Left colon (tissue), 2 donors: ENCODE results near the gene GJB4. TPM values are rescaled to one million over a fixed set of nuclear protein-coding genes. Genes with fewer than 3 reads are reported as not detected.
A peak's percentile ranks its signal among the peaks of the same experiment; 100 is the strongest.

Experiments
- ATAC-seq: fragments of 200-7000 bp; cut with Tn5 transposase; one replicate; pipeline ENCODE4 v1.9.1; 2020; ENCODE audit warnings: mild to moderate bottlenecking, moderate library complexity
- DNase-seq, 2 donors: peaks; one replicate each; pipeline ENCODE4 v3.0.0-alpha.2; 2020
- intact Hi-C, 2 donors: fragments of 100-400 bp; cut with DNase I in 1 of 2; cut with micrococcal nuclease in 1 of 2; formaldehyde crosslinking; loops; one replicate each; pipeline versions ENCODE4 v1.11.2 to v1.14.0; 2022; cut with DNase I, micrococcal nuclease
- total RNA-seq, 2 donors: library from RNA; stranded (reverse); fragmentation: NEBNext Ultra II Directional; extraction: Animal tissue kit (Norgen Biotek cat#: 25700); gene quantifications; one replicate each; pipeline ENCODE4 v1.2.1, GENCODE V29; 2021
- donor health status: DM: no; HTN: no; CAD: no.
- donor health status: DM: yes; HTN: yes; CAD: no.

GJB4 gene
- total RNA-seq, 2 donors from 2014 or later = 0.11 TPM; not detected in 1

DNA sequence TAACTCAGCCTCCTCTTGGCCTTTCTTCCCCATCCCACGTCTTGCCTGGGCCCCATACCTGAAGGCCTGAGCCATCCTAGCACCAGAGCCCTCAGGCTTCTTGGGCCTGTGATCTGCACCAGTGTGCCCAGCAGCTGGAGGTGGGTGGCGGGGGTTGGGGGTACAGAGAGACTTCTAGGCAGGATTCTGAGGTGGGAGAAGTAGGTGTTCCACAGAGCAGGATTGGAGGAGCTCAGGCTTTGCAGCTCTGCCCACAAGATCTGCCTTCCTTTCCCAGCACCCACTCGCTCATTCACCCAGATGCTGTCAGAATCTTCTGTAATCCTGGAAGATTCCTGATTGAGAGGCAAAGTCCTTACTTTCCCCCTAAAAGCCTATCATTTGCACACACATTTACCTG lies 14.7 kb upstream of the GJB4 start:
- DNase-seq (no peak), ATAC-seq (no peak)
- intact Hi-C loops = loop anchor here in 1 of 2 donors (5.0 kb wide), 1 partner anchor 1108 kb away; no protein-coding TSS in a partner anchor

DNA sequence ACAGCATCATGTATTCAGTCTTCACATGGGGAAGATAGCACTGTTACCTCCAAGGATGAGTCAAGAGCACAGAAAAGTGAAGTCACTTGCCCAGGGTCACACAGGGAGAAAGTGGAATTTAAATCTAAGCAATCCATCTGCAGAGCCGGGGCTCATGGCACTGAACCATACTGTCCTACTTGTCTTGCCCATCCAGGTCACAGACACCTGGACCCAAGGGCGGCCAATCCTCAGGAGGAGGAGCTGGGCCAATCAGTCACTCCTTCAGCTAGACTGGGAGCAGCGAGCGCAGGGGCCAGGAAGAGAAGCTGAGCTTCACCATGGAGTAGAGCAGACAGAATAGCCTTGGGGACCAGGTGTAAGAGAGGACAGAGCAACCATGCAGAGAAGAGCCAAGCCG lies 13.9 kb upstream of the GJB4 start:
- intact Hi-C loops = no loop called here
- no peak for DNase-seq

DNA sequence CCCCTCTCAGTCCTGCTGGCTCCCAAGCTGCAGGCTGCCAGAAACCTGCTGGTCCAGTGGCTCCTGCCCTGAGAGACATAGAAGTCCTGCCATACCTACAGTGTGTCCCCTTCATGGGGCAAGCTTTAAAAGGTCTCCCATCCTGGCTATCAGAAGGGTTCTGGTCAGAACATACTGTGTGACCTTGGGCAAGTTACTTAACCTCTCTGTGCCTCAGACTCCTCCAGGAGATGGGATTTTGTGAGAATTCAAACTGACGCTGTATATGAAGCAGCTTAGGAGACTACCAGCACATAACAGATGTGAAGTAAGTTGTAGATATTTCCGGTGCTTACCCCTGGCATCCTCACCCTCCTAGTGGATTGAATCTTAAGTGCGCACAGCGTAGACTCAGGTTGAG lies 13.4 kb upstream of the GJB4 start:
- ATAC-seq (no peak), DNase-seq (no peak)
- intact Hi-C loops = no loop called here

More for the DNA sequence above, 13.9 kb upstream of the GJB4 start:
- no peak for ATAC-seq

DNA sequence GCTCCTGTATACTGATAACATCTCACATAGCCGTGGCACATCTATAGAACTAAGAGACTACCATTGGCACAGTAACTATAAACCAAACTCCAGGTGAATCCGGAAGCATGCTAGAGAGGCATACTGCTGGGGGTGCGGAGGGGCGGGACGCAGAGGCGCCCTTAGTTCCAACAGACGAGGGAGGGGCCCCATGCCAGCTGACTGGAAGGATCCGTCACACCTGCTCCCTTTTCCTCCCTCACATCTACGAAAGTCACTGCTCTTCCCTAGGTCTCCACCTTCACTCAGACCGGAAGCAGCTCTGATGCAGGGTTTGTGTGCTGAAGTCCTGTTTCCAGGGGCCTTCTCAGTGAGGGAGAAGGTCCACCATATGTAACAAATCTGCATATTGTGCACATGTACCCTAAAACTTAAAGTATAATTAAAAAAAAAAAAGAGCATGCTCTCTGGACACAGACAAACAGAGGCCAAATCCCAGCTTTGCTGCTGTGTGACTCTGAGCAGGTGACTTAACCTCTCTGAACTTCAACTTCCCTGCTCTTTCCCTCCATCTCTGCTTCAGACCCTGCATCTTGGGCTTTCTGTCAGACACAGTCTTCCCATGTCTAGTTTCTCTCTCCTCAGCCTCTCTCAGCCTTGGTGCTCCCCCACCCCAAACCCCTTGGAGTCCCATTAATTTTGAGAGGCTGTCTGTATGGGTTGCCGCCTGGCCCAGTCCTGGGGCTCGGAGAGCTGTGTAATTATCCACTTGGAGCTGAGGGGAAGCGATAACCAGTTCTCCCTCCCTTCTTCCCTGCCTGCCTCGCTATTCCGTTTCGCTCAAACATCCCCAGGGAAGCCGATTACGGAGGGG lies 12.5 kb upstream of the GJB4 start:
- DNase-seq = peak; percentile 43 to 45
- intact Hi-C loops = no loop called here
- ATAC-seq = peak; percentile 68

DNA sequence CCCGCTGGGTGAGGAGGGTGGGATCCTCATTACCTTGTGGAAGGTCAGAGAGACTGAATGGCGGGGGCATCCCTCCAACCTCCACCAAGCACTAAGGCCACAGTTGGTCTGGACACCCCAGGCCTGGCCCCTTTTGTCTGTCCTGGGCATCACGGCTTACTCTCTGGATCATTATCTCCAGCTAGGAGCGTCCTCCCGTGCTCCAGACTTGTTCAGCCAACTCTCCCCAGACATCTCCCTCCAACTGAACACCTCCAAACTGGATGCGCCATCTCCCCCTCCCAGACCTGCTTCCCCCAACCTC lies 11.9 kb upstream of the GJB4 start:
- DNase-seq (no peak), ATAC-seq (no peak)
- intact Hi-C loops = no loop called here

DNA sequence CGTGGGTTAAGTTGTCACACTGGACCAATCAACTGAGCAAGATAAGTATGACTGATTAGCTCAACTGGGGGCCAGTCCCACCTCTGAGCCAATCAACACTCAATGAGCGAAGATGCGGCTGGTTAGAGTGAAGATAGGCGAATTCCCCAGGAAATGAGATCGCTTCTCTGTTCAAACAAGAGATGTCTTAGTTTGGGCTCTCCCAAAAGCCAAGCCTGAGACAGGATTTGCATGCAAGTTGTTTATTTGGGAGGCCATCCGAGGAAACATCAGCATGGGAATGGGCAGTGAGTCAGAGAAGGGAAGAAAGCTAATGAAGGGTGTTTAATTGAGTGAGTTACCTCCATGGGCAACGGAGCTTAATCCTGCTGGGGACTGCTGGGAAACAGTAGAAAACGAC lies 9.5 kb upstream of the GJB4 start:
- intact Hi-C loops = no loop called here
- ATAC-seq (no peak), DNase-seq (no peak)

DNA sequence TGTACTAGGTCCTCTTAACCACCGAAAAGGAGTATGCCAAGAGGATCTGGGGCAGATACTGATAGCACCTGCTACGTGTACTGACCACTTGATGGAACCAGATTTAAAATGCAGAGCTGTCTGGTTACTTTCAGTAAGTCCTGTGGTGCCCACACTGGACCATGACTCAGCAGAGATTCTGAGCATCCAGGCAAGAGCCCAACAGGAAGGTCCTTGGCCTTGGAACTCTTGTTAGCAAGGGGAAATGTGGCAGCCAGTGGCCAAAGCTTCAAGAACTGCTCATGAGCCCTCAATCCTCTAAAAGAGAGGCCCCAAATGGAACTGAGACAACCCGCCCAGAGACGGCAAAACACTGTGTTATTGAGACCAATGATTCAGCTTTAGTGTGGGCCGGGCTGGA lies 8.9 kb upstream of the GJB4 start:
- ATAC-seq = no peak
- no peak for DNase-seq
- intact Hi-C loops = no loop called here

DNA sequence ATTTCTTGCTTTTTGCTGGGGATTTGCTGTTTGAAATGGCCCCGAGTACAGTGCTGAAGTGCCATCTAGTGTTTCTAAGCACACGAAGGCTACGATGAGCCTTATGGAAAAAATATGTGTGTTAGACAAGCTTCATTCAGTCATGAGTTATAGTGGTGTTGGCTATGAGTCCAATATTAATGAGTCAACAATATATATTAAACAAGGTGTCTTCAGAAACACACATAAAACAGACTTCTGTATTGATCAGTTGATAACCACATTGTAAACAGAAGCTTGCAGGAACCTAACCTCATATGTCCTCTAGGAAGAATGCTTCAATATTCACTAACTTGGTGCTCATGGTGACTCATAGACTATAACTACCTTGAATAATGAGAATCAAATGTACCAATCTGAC lies 6.4 kb upstream of the GJB4 start:
- intact Hi-C loops = no loop called here
- no peak for DNase-seq
- ATAC-seq = no peak

DNA sequence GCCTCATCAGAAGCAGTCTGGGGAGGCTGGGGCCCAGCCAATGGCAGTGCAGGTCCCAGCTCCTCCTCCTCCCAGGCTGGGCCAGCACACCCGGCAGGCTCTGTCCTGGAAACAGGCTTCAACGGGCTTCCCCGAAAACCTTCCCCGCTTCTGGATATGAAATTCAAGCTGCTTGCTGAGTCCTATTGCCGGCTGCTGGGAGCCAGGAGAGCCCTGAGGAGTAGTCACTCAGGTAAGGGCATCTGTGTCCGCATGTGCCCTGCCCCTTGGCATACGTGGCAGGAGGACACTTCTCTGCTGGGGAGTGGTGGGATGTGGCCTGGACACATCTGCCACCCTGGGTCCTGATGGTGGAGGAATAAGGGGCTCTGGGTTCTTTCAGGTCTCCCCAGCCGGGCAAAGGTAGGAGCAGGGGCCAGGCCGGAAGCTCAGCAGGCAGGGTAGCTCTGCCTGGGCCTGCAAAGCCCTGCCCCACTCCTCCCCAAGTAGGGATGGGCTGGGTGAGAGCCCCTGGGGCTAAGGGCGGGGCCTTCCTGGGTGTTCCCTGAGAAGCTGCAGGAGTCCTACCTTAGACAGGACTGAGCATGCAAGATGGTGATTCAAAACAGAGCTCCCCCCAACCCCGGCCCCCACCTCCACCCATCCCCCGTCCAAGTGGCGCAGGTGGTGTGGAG lies 4.4 kb upstream of the GJB4 start, which contains the start of gene GJB5:
Gene GJB5, plus strand, starts transcription at position 84 of the 674 bp plus-strand sequence. CDS start 2,284 bp downstream, outside the sequence.
- DNase-seq (no peak), ATAC-seq (no peak)
- intact Hi-C loops = no loop called here

DNA sequence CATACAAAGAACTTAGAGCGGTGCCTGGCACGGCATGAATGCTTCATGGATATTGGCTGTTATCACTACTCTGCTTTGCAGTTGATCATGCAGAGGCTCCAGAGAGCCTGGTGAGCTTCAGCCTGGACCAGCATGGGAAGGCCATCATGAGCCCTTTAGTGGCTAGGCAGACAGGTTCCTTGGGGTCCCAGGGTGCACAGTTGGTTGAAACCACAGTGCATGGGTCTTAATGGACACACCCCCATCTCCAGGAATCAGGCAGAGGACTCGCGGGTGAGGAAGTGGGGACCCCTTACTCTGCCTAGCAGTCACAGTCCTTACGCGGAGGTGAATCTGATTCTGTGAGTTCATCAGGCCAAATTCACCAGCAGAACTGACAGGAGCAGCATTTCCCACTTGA lies 3.6 kb upstream of the GJB4 start:
- ATAC-seq (no peak), DNase-seq (no peak)
- intact Hi-C loops = no loop called here

DNA sequence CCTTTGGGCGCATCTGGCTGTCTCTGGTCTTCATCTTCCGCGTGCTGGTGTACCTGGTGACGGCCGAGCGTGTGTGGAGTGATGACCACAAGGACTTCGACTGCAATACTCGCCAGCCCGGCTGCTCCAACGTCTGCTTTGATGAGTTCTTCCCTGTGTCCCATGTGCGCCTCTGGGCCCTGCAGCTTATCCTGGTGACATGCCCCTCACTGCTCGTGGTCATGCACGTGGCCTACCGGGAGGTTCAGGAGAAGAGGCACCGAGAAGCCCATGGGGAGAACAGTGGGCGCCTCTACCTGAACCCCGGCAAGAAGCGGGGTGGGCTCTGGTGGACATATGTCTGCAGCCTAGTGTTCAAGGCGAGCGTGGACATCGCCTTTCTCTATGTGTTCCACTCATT lies 2.2 kb upstream of the GJB4 start:
- DNase-seq (no peak), ATAC-seq (no peak)
- intact Hi-C loops = no loop called here

DNA sequence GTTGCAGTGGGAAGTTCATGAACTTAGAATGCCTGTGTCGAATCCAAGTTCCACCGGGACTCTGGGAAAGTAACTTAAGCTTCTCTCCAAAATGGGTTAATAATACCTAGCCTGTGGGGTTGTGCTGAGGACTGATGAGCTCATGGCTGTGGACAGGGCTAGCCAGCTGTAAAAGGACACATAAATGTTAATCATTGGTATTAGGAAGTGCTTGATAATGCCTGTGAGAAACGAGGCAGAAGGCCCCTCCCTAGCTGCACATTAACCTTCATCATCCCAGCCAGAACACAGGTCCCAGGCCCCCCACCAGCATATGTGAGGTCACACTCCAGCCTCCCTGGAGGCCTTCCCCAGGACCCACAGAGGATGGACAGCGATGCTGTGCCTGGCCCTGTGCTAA lies 789 bp upstream of the GJB4 start:
- no peak for DNase-seq
- no peak for ATAC-seq
- intact Hi-C loops = no loop called here

DNA sequence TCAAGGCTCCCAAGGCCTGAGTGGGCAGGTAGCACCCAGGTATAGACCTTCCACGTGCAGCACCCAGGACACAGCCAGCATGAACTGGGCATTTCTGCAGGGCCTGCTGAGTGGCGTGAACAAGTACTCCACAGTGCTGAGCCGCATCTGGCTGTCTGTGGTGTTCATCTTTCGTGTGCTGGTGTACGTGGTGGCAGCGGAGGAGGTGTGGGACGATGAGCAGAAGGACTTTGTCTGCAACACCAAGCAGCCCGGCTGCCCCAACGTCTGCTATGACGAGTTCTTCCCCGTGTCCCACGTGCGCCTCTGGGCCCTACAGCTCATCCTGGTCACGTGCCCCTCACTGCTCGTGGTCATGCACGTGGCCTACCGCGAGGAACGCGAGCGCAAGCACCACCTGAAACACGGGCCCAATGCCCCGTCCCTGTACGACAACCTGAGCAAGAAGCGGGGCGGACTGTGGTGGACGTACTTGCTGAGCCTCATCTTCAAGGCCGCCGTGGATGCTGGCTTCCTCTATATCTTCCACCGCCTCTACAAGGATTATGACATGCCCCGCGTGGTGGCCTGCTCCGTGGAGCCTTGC lies 1.7 kb downstream of the GJB4 start:
- intact Hi-C loops = no loop called here
- ATAC-seq = no peak
- DNase-seq = no peak

DNA sequence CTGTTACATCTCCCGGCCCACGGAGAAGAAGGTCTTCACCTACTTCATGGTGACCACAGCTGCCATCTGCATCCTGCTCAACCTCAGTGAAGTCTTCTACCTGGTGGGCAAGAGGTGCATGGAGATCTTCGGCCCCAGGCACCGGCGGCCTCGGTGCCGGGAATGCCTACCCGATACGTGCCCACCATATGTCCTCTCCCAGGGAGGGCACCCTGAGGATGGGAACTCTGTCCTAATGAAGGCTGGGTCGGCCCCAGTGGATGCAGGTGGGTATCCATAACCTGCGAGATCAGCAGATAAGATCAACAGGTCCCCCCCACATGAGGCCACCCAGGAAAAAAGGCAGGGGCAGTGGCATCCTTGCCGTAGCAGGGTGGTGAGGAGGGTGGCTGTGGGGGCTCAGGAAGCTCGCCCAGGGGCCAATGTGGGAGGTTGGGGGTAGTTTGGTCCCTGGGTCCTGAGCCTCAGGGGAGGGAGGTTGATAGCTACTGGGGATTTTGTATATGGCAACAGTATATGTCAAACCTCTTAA lies 2.3 kb downstream of the GJB4 start:
- intact Hi-C loops = no loop called here
- no peak for ATAC-seq
- DNase-seq = no peak

DNA sequence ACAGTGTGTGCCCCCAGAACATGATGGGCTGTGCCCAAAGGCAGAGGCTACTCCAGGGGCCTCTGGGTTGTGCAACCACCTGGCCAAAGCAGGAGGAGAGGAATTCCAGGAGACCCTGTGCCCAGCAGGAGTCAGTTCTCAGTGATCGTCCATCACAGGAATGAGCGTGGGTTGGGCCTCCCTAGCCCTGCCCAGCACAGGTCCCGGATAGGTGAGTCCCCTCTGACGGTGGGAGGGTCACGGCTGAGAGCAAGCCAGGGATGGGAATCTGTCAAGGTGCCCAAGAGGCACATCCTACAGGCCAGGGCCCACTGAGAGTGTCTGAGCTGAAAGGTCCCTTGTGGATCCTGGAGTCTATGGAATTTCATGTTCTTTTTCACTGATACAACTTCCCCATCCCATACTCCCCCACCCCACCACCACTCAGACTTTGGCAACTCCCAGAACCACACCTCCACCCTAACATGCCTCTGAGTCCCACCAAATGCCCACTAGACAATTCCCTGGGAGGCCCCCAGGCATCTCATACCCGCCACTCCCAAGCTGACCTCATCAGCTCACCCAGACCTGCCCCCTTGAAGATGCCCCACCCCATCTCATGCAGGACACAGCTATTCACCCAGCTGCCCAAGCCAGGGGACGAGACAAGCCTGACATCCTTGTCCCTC lies 3.1 kb downstream of the GJB4 start:
- ATAC-seq = no peak
- intact Hi-C loops = no loop called here
- DNase-seq = no peak

DNA sequence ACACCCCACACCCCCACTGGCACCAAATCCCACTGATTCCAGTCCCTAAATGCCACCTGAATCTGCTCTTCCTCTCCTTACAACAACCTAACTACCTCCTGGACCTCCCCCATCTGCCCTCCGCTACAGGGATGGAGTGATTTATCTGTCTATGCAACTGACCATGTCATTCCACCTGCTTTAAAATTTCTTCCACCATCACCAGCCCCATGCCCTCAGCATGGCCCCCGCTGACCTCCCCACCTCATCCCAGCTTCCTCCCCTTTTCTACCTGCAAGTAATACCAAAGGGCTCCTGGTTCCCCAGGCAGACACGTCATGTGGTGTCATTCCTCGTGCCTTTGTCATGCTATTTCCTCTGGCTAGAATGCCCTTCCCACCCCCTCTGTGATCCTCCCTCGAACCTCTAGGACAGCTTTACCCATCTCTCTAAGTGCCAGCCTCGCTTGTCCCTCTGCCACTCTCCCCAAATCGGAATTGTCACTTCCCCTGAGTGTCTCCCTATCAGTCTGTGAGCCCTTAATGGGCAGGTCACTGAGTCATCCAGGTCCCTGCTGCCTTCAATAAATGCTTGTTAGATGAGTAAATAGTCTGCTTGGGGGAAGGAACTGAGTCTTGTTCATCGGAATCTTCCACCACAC lies 3.7 kb downstream of the GJB4 start:
- no peak for DNase-seq
- intact Hi-C loops = no loop called here

DNA sequence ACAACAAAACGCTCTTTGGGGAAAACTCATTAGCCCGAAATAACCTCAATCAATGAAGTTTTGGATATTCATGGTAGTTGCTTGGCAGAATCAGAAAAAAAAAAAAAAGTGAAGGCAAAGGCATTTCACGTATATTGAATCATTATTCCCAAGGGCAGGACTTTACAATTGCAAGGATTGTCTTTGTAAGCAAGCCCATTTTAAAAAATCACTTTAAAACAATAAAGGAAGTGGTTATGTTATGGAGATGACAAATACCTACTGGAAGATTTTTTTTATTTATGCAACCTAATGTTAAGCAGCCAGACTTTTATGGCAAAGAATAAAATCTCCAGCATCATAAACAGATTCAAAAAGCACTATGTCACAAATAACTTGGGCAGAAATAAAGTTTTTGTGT lies 9.3 kb downstream of the GJB4 start:
- intact Hi-C loops = no loop called here
- no peak for ATAC-seq
- no peak for DNase-seq

More for the DNA sequence above, 3.7 kb downstream of the GJB4 start:
- peak; percentile 57 for ATAC-seq

DNA sequence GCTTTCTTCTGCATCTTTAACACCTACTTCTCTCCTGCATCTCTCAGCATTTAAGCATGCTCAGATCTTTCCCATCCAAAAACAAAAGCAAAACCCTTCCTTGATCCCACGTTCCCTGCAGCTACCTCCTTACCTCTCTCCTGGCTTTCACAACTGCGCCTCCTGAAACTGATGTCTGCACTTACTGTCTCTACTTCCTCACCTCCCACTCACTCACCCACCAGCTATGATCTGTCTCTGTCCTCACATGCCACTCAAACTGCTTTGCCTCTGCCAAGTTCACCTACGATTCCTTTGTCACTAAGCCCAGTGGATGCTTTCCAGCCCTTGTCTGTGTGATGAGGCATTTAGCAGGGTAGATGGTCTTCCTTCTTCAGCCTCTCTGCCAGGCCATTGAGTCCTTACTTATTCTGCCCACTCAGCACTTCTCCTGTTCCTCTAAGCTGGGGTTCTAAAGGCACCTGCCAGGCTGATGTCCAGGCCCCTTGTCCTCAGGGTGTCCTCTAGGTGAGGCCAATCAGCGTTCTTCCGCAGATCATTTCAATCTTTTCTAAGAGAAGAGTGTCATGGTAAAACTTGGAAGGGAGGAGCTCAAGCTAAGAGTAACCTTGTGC lies 11.5 kb downstream of the GJB4 start:
- intact Hi-C loops = no loop called here
- DNase-seq (no peak), ATAC-seq (no peak)
